ENCODE measurements around the gene KIF13A.
"Not testable (repeated sequence)": the region's sequence is repeated elsewhere in the genome, so short reads cannot be mapped to it uniquely, and the experiment has no call there.

KIF13A gene

GRCh38 chr6:17863901-17864754 is 123.3 kb downstream of the KIF13A start:
- Histone ChIP-seq H3K4me1 (ENCODE audit: insufficient read depth, low read length) (peaks cover 56% of the 10 kb centered on the region), H3K36me3 (ENCODE audit: insufficient read depth, low read length) (no peaks in the 10 kb centered on the region), H3K4me3 (ENCODE audit: low read depth in 1 of 2, low read length in 2 of 2) (peak overlapping the region in 1 of 2 donors; percentile 36), H3K27ac (ENCODE audit: low read depth, low read length) (peak overlapping the region; percentile 73), H3K27me3 (ENCODE audit: control insufficient read depth in 1 of 2, insufficient read depth in 2 of 2, low read length in 2 of 2) (no peaks in the 10 kb centered on the region), H3K9me3 (ENCODE audit: low read length) (no peaks in the 10 kb centered on the region), H3K9ac (ENCODE audit: low read length) (no peak overlapping the region)

GRCh38 chr6:17861361-17861760 is 126.1 kb downstream of the KIF13A start:
- H3K27me3 ChIP-seq (ENCODE audit: control insufficient read depth in 1 of 2, insufficient read depth in 2 of 2, low read length in 2 of 2) = no peaks in the 10 kb centered on the region
- H3K27ac ChIP-seq (ENCODE audit: low read depth, low read length) = no peak overlapping the region
- H3K4me1 ChIP-seq (ENCODE audit: insufficient read depth, low read length) = peaks cover 35% of the 10 kb centered on the region
- H3K9me3 ChIP-seq (ENCODE audit: low read length) = no peaks in the 10 kb centered on the region
- H3K9ac ChIP-seq (ENCODE audit: low read length) = no peak overlapping the region
- H3K36me3 ChIP-seq (ENCODE audit: insufficient read depth, low read length) = no peaks in the 10 kb centered on the region
- H3K4me3 ChIP-seq (ENCODE audit: low read depth in 1 of 2, low read length in 2 of 2) = no peak overlapping the region

DNA sequence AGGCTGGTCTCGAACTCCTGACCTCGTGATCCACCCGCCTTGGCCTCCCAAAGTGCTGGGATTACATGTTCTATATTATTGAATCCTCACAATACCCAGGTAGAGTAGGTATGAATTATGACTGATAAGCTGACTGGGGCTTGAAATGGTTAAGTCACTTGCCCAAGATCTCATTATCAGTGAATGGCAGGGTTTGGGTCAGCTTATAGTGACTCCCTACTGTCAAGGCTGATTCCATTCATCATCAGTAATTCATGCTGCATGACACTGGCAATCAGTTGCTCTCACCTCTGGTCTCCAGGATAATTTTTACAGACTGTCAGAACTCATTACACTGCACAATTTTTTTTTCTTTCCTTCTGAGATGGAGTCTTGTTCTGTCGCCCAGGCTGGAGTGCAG is 127.6 kb downstream of the KIF13A start:
- H3K27ac ChIP-seq (ENCODE audit: low read depth, low read length) = no peak overlapping the region
- H3K27me3 ChIP-seq (ENCODE audit: control insufficient read depth in 1 of 2, insufficient read depth in 2 of 2, low read length in 2 of 2) = no peaks in the 10 kb centered on the region
- H3K9ac ChIP-seq (ENCODE audit: low read length) = no peak overlapping the region
- H3K36me3 ChIP-seq (ENCODE audit: insufficient read depth, low read length) = peaks cover 8% of the 10 kb centered on the region
- H3K4me1 ChIP-seq (ENCODE audit: insufficient read depth, low read length) = peaks cover 20% of the 10 kb centered on the region
- H3K9me3 ChIP-seq (ENCODE audit: low read length) = no peaks in the 10 kb centered on the region
- H3K4me3 ChIP-seq (ENCODE audit: low read depth in 1 of 2, low read length in 2 of 2) = no peak overlapping the region

GRCh38 chr6:17858584-17858983 is 128.9 kb downstream of the KIF13A start:
- Histone ChIP-seq H3K36me3 (ENCODE audit: insufficient read depth, low read length) (peaks cover 8% of the 10 kb centered on the region), H3K9ac (ENCODE audit: low read length) (no peak overlapping the region), H3K27me3 (ENCODE audit: control insufficient read depth in 1 of 2, insufficient read depth in 2 of 2, low read length in 2 of 2) (no peaks in the 10 kb centered on the region), H3K4me1 (ENCODE audit: insufficient read depth, low read length) (peaks cover 9% of the 10 kb centered on the region), H3K9me3 (ENCODE audit: low read length) (no peaks in the 10 kb centered on the region), H3K4me3 (ENCODE audit: low read depth in 1 of 2, low read length in 2 of 2) (no peak overlapping the region), H3K27ac (ENCODE audit: low read depth, low read length) (no peak overlapping the region)

- not testable (repeated sequence) for H3K27ac ChIP-seq (ENCODE audit: low read depth, low read length); H3K4me3 ChIP-seq (ENCODE audit: low read depth in 1 of 2, low read length in 2 of 2); H3K9me3 ChIP-seq (ENCODE audit: low read length); H3K27me3 ChIP-seq (ENCODE audit: control insufficient read depth in 1 of 2, insufficient read depth in 2 of 2, low read length in 2 of 2); H3K4me1 ChIP-seq (ENCODE audit: insufficient read depth, low read length); H3K9ac ChIP-seq (ENCODE audit: low read length); H3K36me3 ChIP-seq (ENCODE audit: insufficient read depth, low read length)
Measured at GRCh38 chr6:17857188-17857587, 130.2 kb downstream of the KIF13A start.

GRCh38 chr6:17856306-17856705 is 131.1 kb downstream of the KIF13A start:
- Histone ChIP-seq H3K9ac (ENCODE audit: low read length) (no peak overlapping the region), H3K36me3 (ENCODE audit: insufficient read depth, low read length) (peaks cover 12% of the 10 kb centered on the region), H3K4me3 (ENCODE audit: low read depth in 1 of 2, low read length in 2 of 2) (no peak overlapping the region), H3K27me3 (ENCODE audit: control insufficient read depth in 1 of 2, insufficient read depth in 2 of 2, low read length in 2 of 2) (no peaks in the 10 kb centered on the region), H3K4me1 (ENCODE audit: insufficient read depth, low read length) (peaks cover 12% of the 10 kb centered on the region), H3K27ac (ENCODE audit: low read depth, low read length) (no peak overlapping the region), H3K9me3 (ENCODE audit: low read length) (no peaks in the 10 kb centered on the region)

DNA sequence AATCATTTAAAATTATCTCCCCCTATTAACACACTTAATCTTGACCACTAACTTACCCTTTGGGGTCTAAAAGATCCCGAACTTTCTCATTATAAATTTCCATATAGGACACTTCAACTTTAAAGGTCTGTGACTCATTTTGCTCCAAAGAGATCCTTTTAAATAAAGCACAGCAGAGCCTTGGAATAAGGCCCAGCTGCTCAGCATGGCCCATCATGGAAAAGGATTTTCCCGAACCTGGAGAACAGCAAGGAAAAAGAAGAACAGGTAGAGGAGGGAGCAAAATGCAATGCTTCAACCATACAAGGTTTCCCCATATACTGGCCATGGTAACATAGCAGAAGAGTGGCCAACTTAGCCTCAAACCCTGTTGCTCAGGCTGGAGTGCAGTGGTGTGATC is 132.1 kb downstream of the KIF13A start:
- H3K4me3 ChIP-seq (ENCODE audit: low read depth in 1 of 2, low read length in 2 of 2) = no peak overlapping the region
- no peak overlapping the region for H3K9ac ChIP-seq (ENCODE audit: low read length)
- H3K27ac ChIP-seq (ENCODE audit: low read depth, low read length) = no peak overlapping the region
- H3K4me1 ChIP-seq (ENCODE audit: insufficient read depth, low read length) = peaks cover 18% of the 10 kb centered on the region
- peaks cover 18% of the 10 kb centered on the region for H3K36me3 ChIP-seq (ENCODE audit: insufficient read depth, low read length)
- no peaks in the 10 kb centered on the region for H3K27me3 ChIP-seq (ENCODE audit: control insufficient read depth in 1 of 2, insufficient read depth in 2 of 2, low read length in 2 of 2)
- no peaks in the 10 kb centered on the region for H3K9me3 ChIP-seq (ENCODE audit: low read length)

- Histone ChIP-seq H3K9me3 (ENCODE audit: low read length) (no peaks in the 10 kb centered on the region), H3K9ac (ENCODE audit: low read length) (no peak overlapping the region), H3K27me3 (ENCODE audit: control insufficient read depth in 1 of 2, insufficient read depth in 2 of 2, low read length in 2 of 2) (no peaks in the 10 kb centered on the region), H3K36me3 (ENCODE audit: insufficient read depth, low read length) (peaks cover 36% of the 10 kb centered on the region), H3K27ac (ENCODE audit: low read depth, low read length) (no peak overlapping the region), H3K4me3 (ENCODE audit: low read depth in 1 of 2, low read length in 2 of 2) (no peak overlapping the region), H3K4me1 (ENCODE audit: insufficient read depth, low read length) (peaks cover 18% of the 10 kb centered on the region)
Measured at GRCh38 chr6:17853533-17853932, 133.9 kb downstream of the KIF13A start.

GRCh38 chr6:17851720-17852161 is 135.7 kb downstream of the KIF13A start:
- Histone ChIP-seq H3K9me3 (ENCODE audit: low read length) (no peaks in the 10 kb centered on the region), H3K27me3 (ENCODE audit: control insufficient read depth in 1 of 2, insufficient read depth in 2 of 2, low read length in 2 of 2) (no peaks in the 10 kb centered on the region), H3K27ac (ENCODE audit: low read depth, low read length) (no peak overlapping the region), H3K36me3 (ENCODE audit: insufficient read depth, low read length) (peaks cover 46% of the 10 kb centered on the region), H3K9ac (ENCODE audit: low read length) (no peak overlapping the region), H3K4me3 (ENCODE audit: low read depth in 1 of 2, low read length in 2 of 2) (no peak overlapping the region), H3K4me1 (ENCODE audit: insufficient read depth, low read length) (peaks cover 18% of the 10 kb centered on the region)

- Histone ChIP-seq H3K27me3 (ENCODE audit: control insufficient read depth in 1 of 2, insufficient read depth in 2 of 2, low read length in 2 of 2) (no peaks in the 10 kb centered on the region), H3K4me1 (ENCODE audit: insufficient read depth, low read length) (peaks cover 18% of the 10 kb centered on the region), H3K9ac (ENCODE audit: low read length) (no peak overlapping the region), H3K27ac (ENCODE audit: low read depth, low read length) (no peak overlapping the region), H3K36me3 (ENCODE audit: insufficient read depth, low read length) (peaks cover 48% of the 10 kb centered on the region), H3K9me3 (ENCODE audit: low read length) (no peaks in the 10 kb centered on the region), H3K4me3 (ENCODE audit: low read depth in 1 of 2, low read length in 2 of 2) (no peak overlapping the region)
Measured at GRCh38 chr6:17851001-17851719, 136.3 kb downstream of the KIF13A start.

DNA sequence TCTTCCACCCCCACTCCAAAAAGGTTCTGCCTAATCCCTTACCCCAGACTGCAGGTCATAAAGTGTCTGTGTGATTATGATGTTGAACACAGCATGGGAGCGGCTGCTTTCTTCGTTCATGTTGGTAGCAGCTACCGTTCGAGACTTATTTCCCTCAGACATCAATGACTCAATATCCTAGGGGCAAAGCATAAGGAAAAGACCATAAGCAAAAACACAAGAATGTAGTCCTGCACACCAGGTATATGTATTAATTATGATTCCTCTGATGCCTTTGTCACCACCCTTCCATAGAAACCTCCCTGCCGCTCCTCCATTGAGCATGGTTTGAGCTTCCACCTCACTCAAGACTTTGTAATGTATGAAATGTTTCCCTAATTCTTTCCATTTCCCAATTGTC is 137.2 kb downstream of the KIF13A start:
- Histone ChIP-seq H3K36me3 (ENCODE audit: insufficient read depth, low read length) (peaks cover 44% of the 10 kb centered on the region), H3K9me3 (ENCODE audit: low read length) (no peaks in the 10 kb centered on the region), H3K27ac (ENCODE audit: low read depth, low read length) (no peak overlapping the region)

More for the DNA sequence above, 137.2 kb downstream of the KIF13A start:
- H3K9ac ChIP-seq (ENCODE audit: low read length) = no peak overlapping the region
- no peak overlapping the region for H3K4me3 ChIP-seq (ENCODE audit: low read depth in 1 of 2, low read length in 2 of 2)
- peaks cover 18% of the 10 kb centered on the region for H3K4me1 ChIP-seq (ENCODE audit: insufficient read depth, low read length)
- no peaks in the 10 kb centered on the region for H3K27me3 ChIP-seq (ENCODE audit: control insufficient read depth in 1 of 2, insufficient read depth in 2 of 2, low read length in 2 of 2)
